ENCODE data around the gene SPAG6.

SPAG6 gene

DNA sequence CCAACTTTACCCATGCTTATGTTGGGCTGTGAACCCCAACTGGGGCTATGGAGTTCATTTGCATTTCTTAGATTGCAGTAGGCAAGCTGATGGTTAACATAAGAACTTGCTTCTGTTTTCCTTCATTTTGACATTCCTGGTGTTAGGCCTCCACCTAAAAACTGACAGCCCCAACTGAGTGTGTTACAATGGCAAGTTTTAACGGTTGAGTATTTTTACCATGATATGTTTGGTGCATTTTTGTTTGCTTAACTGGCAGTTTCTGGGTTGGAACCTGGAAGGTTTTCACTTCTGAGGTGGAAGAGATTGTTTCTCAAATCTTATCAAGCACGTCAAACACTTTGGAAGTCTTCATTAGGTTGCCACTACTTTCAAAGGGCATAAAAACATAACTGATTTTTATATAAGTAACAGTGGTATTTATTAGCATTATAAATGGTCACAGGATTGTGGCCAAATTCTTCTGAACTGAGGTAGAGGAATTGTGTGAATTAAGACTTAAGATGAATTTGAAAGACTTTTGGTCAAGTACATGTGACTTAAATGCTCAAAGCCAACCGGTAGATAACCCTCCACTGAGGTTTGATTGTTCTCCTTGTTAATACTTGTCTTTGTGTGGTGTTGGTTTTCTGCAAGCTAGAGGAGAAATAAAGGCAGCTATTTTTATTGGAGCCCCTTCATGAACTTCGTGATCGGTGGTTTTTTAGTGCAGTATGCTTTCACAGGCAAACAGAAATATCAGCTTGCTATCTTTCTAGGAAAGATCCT lies 21.6 kb upstream of the SPAG6 start:
- H3K27me3 ChIP-seq (ENCODE audit: low read depth, low read length), result peaks cover 12% of the 10 kb centered on the region
- no peak overlapping the region for H3K27ac ChIP-seq (ENCODE audit: low read length)
- H3K4me3 ChIP-seq (ENCODE audit: low read depth in 1 of 2, low read length in 2 of 2), result peak overlapping the region in 1 of 2 donors; percentile 79
- H3K36me3 ChIP-seq (ENCODE audit: control insufficient read depth in 1 of 2, insufficient read depth in 2 of 2, low read length in 2 of 2), result peaks cover 4% of the 10 kb centered on the region in 2 donors
- peaks cover 20 to 39% of the 10 kb centered on the region in 2 donors for H3K4me1 ChIP-seq (ENCODE audit: control insufficient read depth in 1 of 2, insufficient read depth in 2 of 2, low read length in 2 of 2)
- H3K9me3 ChIP-seq (ENCODE audit: control insufficient read depth in 1 of 2, low read length in 2 of 2), result no peaks in the 10 kb centered on the region

DNA sequence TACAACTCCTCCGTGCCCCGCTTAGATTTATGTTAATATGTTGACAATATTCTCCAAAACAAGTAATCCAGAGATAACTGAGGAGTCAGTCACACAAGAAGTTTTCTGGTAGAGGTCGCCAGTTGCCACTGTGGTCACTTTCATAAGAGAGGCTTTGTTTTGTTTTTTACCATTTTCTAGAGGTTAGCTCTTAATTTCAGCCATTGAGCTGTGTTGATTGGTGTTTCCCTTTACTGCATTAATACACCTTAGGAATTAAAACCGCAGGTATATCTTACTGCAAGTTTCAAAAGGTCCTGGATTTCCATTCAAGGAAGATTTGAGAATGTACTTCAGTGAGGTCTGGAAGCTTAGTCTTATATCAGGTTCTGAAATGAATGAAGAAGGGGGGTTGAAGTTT lies 20.9 kb upstream of the SPAG6 start:
- peaks cover 12% of the 10 kb centered on the region for H3K27me3 ChIP-seq (ENCODE audit: low read depth, low read length)
- H3K9me3 ChIP-seq (ENCODE audit: control insufficient read depth in 1 of 2, low read length in 2 of 2), result no peaks in the 10 kb centered on the region
- no peak overlapping the region for H3K27ac ChIP-seq (ENCODE audit: low read length)
- peaks cover 10% of the 10 kb centered on the region in 2 donors for H3K36me3 ChIP-seq (ENCODE audit: control insufficient read depth in 1 of 2, insufficient read depth in 2 of 2, low read length in 2 of 2)
- peak overlapping the region; percentile 70 to 82 for H3K4me3 ChIP-seq (ENCODE audit: low read depth in 1 of 2, low read length in 2 of 2)
- peaks cover 20 to 35% of the 10 kb centered on the region in 2 donors for H3K4me1 ChIP-seq (ENCODE audit: control insufficient read depth in 1 of 2, insufficient read depth in 2 of 2, low read length in 2 of 2)

- Histone ChIP-seq H3K4me3 (ENCODE audit: low read depth in 1 of 2, low read length in 2 of 2) (peak overlapping the region; percentile 70 to 82), H3K36me3 (ENCODE audit: control insufficient read depth in 1 of 2, insufficient read depth in 2 of 2, low read length in 2 of 2) (peaks cover 14 to 15% of the 10 kb centered on the region in 2 donors), H3K27me3 (ENCODE audit: low read depth, low read length) (peaks cover 12% of the 10 kb centered on the region), H3K27ac (ENCODE audit: low read length) (no peak overlapping the region), H3K9me3 (ENCODE audit: control insufficient read depth in 1 of 2, low read length in 2 of 2) (no peaks in the 10 kb centered on the region), H3K4me1 (ENCODE audit: control insufficient read depth in 1 of 2, insufficient read depth in 2 of 2, low read length in 2 of 2) (peaks cover 20 to 30% of the 10 kb centered on the region in 2 donors)
Observed at GRCh38 chr10:22324893-22325271, 20.4 kb upstream of the SPAG6 start.

- Histone ChIP-seq H3K36me3 (ENCODE audit: control insufficient read depth in 1 of 2, insufficient read depth in 2 of 2, low read length in 2 of 2) (peaks cover 16 to 21% of the 10 kb centered on the region in 2 donors), H3K4me1 (ENCODE audit: control insufficient read depth in 1 of 2, insufficient read depth in 2 of 2, low read length in 2 of 2) (peaks cover 20 to 27% of the 10 kb centered on the region in 2 donors), H3K9me3 (ENCODE audit: control insufficient read depth in 1 of 2, low read length in 2 of 2) (no peaks in the 10 kb centered on the region), H3K27ac (ENCODE audit: low read length) (peak overlapping the region; percentile 48), H3K4me3 (ENCODE audit: low read depth in 1 of 2, low read length in 2 of 2) (peak overlapping the region; percentile 70 to 82), H3K27me3 (ENCODE audit: low read depth, low read length) (peaks cover 12% of the 10 kb centered on the region)
Observed at GRCh38 chr10:22325272-22326144, 19.8 kb upstream of the SPAG6 start.

DNA sequence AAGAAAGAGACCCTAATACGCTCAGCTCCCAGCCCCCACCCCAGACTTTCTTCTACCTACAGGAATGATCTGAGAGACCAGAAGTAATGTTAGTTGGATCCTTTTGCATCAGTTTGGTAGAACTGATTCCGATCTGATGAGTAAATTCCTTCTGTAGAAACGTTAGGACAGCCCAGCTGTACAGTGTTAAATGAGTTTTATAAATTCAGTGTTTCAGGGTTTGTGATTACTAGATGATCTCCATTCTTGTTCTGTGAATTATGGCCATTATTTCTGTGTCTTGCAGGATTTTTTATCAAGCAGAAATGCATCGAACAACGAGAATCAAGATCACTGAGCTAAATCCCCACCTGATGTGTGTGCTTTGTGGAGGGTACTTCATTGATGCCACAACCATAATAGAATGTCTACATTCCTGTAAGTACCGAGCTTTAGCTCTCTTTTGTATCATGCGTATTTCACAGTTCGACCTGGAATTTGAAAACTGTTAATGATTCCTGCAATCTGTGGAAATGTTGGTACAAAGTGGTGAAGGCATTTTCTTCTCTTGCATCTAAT lies 19.1 kb upstream of the SPAG6 start:
- Histone ChIP-seq H3K36me3 (ENCODE audit: control insufficient read depth in 1 of 2, insufficient read depth in 2 of 2, low read length in 2 of 2) (peaks cover 16 to 21% of the 10 kb centered on the region in 2 donors), H3K9me3 (ENCODE audit: control insufficient read depth in 1 of 2, low read length in 2 of 2) (no peaks in the 10 kb centered on the region), H3K4me1 (ENCODE audit: control insufficient read depth in 1 of 2, insufficient read depth in 2 of 2, low read length in 2 of 2) (peaks cover 20 to 27% of the 10 kb centered on the region in 2 donors), H3K27me3 (ENCODE audit: low read depth, low read length) (peaks cover 12% of the 10 kb centered on the region), H3K27ac (ENCODE audit: low read length) (peak overlapping the region; percentile 48), H3K4me3 (ENCODE audit: low read depth in 1 of 2, low read length in 2 of 2) (peak overlapping the region; percentile 57 to 58)

- Histone ChIP-seq H3K9me3 (ENCODE audit: control insufficient read depth in 1 of 2, low read length in 2 of 2) (peaks cover 0 to 4% of the 10 kb centered on the region in 2 donors), H3K36me3 (ENCODE audit: control insufficient read depth in 1 of 2, insufficient read depth in 2 of 2, low read length in 2 of 2) (peaks cover 16 to 21% of the 10 kb centered on the region in 2 donors), H3K4me3 (ENCODE audit: low read depth in 1 of 2, low read length in 2 of 2) (no peak overlapping the region), H3K27ac (ENCODE audit: low read length) (no peak overlapping the region), H3K4me1 (ENCODE audit: control insufficient read depth in 1 of 2, insufficient read depth in 2 of 2, low read length in 2 of 2) (peaks cover 10 to 13% of the 10 kb centered on the region in 2 donors), H3K27me3 (ENCODE audit: low read depth, low read length) (peaks cover 11% of the 10 kb centered on the region)
Observed at GRCh38 chr10:22329150-22329549, 16.1 kb upstream of the SPAG6 start.

DNA sequence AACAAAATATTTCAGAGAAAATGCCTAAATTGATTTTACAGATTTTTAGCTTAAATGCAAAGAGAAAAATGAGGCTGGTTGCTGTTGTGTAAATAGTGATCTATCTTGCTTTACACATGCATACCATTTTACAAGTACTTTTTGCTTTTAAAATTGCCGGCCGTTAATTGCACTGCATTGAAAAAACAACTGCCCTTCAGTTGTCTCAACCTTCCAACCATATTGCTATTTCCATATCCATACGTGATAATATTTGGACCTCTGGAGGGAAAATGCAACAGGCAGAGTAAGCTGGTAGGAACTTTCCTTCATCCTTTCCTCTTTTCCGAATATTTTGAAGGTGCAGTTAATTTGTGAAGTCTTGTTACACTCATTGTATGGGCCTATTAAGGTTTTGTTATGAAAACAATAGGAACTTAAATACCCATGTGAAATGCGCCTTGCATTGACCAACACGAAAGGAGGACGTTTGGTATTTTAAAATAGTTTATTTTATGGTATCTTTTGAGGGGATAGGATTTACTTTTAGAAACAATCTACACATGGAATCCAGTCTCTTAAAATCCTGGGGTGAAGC lies 13.1 kb upstream of the SPAG6 start:
- no peak overlapping the region for H3K27ac ChIP-seq (ENCODE audit: low read length)
- no peak overlapping the region for H3K4me3 ChIP-seq (ENCODE audit: low read depth in 1 of 2, low read length in 2 of 2)
- H3K9me3 ChIP-seq (ENCODE audit: control insufficient read depth in 1 of 2, low read length in 2 of 2), result peaks cover 4% of the 10 kb centered on the region in 2 donors
- peaks cover 4 to 30% of the 10 kb centered on the region in 2 donors for H3K4me1 ChIP-seq (ENCODE audit: control insufficient read depth in 1 of 2, insufficient read depth in 2 of 2, low read length in 2 of 2)
- peaks cover 16 to 21% of the 10 kb centered on the region in 2 donors for H3K36me3 ChIP-seq (ENCODE audit: control insufficient read depth in 1 of 2, insufficient read depth in 2 of 2, low read length in 2 of 2)
- H3K27me3 ChIP-seq (ENCODE audit: low read depth, low read length), result peaks cover 35% of the 10 kb centered on the region

GRCh38 chr10:22333167-22333974 lies 11.9 kb upstream of the SPAG6 start:
- Histone ChIP-seq H3K27ac (ENCODE audit: low read length) (no peak overlapping the region), H3K4me3 (ENCODE audit: low read depth in 1 of 2, low read length in 2 of 2) (peak overlapping the region in 1 of 2 donors; percentile 59), H3K27me3 (ENCODE audit: low read depth, low read length) (peaks cover 46% of the 10 kb centered on the region), H3K36me3 (ENCODE audit: control insufficient read depth in 1 of 2, insufficient read depth in 2 of 2, low read length in 2 of 2) (peaks cover 15 to 20% of the 10 kb centered on the region in 2 donors), H3K4me1 (ENCODE audit: control insufficient read depth in 1 of 2, insufficient read depth in 2 of 2, low read length in 2 of 2) (peaks cover 4 to 30% of the 10 kb centered on the region in 2 donors), H3K9me3 (ENCODE audit: control insufficient read depth in 1 of 2, low read length in 2 of 2) (peaks cover 4 to 16% of the 10 kb centered on the region in 2 donors)

DNA sequence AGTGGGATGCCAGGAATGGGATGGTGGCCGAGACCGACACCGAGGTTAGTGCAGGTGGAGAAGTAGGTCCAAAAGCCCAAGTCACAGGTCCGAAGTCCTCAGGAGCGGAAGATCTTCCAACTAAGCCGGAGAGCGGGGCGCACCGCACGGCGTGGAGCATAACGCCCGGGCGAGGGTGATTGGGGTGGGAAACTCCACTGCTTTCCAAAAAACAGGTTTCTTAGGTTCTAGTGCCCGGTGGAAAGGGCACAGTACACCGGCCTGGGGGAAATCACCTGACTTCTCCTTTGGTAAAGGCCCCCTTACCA lies 11.4 kb upstream of the SPAG6 start:
- peaks cover 11 to 16% of the 10 kb centered on the region in 2 donors for H3K36me3 ChIP-seq (ENCODE audit: control insufficient read depth in 1 of 2, insufficient read depth in 2 of 2, low read length in 2 of 2)
- peaks cover 4 to 18% of the 10 kb centered on the region in 2 donors for H3K9me3 ChIP-seq (ENCODE audit: control insufficient read depth in 1 of 2, low read length in 2 of 2)
- peaks cover 4 to 30% of the 10 kb centered on the region in 2 donors for H3K4me1 ChIP-seq (ENCODE audit: control insufficient read depth in 1 of 2, insufficient read depth in 2 of 2, low read length in 2 of 2)
- peaks cover 52% of the 10 kb centered on the region for H3K27me3 ChIP-seq (ENCODE audit: low read depth, low read length)
- H3K27ac ChIP-seq (ENCODE audit: low read length), result no peak overlapping the region
- H3K4me3 ChIP-seq (ENCODE audit: low read depth in 1 of 2, low read length in 2 of 2), result peak overlapping the region in 1 of 2 donors; percentile 59

- H3K4me1 ChIP-seq (ENCODE audit: control insufficient read depth in 1 of 2, insufficient read depth in 2 of 2, low read length in 2 of 2), result peaks cover 4 to 33% of the 10 kb centered on the region in 2 donors
- peak overlapping the region; percentile 59 to 70 for H3K4me3 ChIP-seq (ENCODE audit: low read depth in 1 of 2, low read length in 2 of 2)
Observed at GRCh38 chr10:22334414-22335172, 10.7 kb upstream of the SPAG6 start.

More at GRCh38 chr10:22334414-22335172, 10.7 kb upstream of the SPAG6 start:
- Histone ChIP-seq H3K36me3 (ENCODE audit: control insufficient read depth in 1 of 2, insufficient read depth in 2 of 2, low read length in 2 of 2) (peaks cover 4 to 9% of the 10 kb centered on the region in 2 donors), H3K27me3 (ENCODE audit: low read depth, low read length) (peaks cover 58% of the 10 kb centered on the region), H3K27ac (ENCODE audit: low read length) (no peak overlapping the region), H3K9me3 (ENCODE audit: control insufficient read depth in 1 of 2, low read length in 2 of 2) (peaks cover 4 to 18% of the 10 kb centered on the region in 2 donors)

Measured in muscle layer of duodenum (tissue), 2 donors.